Peyer's patch (tissue), 4 donors: ENCODE results near the gene RPL13A. TPM values are rescaled to one million over a fixed set of nuclear protein-coding genes. Genes with fewer than 3 reads are reported as not detected.

Experiments
- DNase-seq, 3 donors: peaks; one replicate each; pipeline ENCODE4 v3.0.0-alpha.2; 2017 to 2019
- H3K27ac ChIP-seq, 4 donors: fragments of 200-600 bp; sonication (generic); one replicate each; pipeline ENCODE4 v1.5.1; 2016 to 2019
- H3K27me3 ChIP-seq, 2 donors: fragments of 200-600 bp; sonication (generic); one replicate each; pipeline ENCODE4 v1.5.1; 2019
- H3K36me3 ChIP-seq, 3 donors: fragments of 200-600 bp; sonication (generic); one replicate each; pipeline ENCODE4 v1.5.1; 2016 to 2019
- H3K4me1 ChIP-seq, 4 donors: fragments of 200-600 bp; sonication (generic); one replicate each; pipeline ENCODE4 v1.5.1; 2016 to 2019
- H3K4me3 ChIP-seq, 4 donors: fragments of 200-600 bp; sonication (generic); 1 replicate in 3 of 4; 2 replicates in 1 of 4; pipeline ENCODE4 v1.5.1; 2016 to 2019; ENCODE audit warnings: mild to moderate bottlenecking in 1 of 4
- H3K9me3 ChIP-seq, 4 donors: fragments of 200-600 bp; sonication (generic); one replicate each; pipeline ENCODE4 v1.5.1; 2016 to 2019; ENCODE audit warnings: mild to moderate bottlenecking in 1 of 4
- POLR2A ChIP-seq, 2 donors: fragments of 450-650 bp; IDR thresholded peaks; one replicate each; pipeline ENCODE4 v1.5.1; 2017; ENCODE audit warnings: antibody characterized with exemption in 2 of 2, mild to moderate bottlenecking in 2 of 2, moderate library complexity in 2 of 2
- total RNA-seq, 4 donors: library from RNA; depleted of rRNA; stranded (reverse); fragments of >200 nt; gene quantifications; one replicate each; pipeline ENCODE4 v1.1.0, GENCODE V29; 2016
- TF ChIP-seq, protein P1 (sequence below), 6 experiments: fragments of 450-650 bp in 4 of 6; fragments of 200-600 bp in 2 of 6; sonication (generic) in 1 of 6; IDR thresholded peaks; one replicate each; pipeline ENCODE4 v1.5.1; 2017 to 2019; ENCODE audit warnings: antibody characterized with exemption in 6 of 6, mild to moderate bottlenecking in 3 of 6, moderate library complexity in 1 of 6

Gene RPL13A
- total RNA-seq, 4 donors from 2014 or later, result 1,523 to 3,539 (median 1,798) TPM

DNA sequence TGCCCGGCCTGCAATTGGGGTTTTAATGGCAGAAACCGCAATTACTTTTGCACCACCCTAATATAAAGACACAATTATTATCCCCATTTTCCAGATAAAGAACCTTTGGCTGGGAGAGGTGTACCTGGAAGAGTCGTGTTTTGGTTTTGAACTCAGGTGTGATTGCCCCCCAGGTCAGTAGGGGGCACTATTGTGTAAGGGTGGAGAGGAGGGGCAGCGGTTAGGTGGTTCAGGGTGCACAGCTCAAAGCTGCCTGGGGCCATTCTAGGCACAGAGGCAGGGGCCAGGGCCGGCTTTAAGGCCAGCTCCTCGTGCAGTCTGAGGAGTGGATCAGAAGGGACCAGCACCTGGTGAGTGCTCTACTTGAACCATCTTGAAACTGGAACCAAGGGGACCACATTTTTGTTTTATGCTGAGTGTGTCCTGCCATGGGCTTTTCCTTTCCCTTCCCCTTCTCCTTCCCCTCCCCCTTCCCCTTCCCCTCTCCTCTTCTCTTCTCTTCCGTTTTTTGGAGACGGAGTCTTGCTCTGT lies 19.2 kb downstream of the RPL13A start:
- Histone ChIP-seq H3K4me3 (no peak overlapping the region), H3K9me3 (no peaks in the 10 kb centered on the region), H3K27ac (no peak overlapping the region), H3K4me1 (peaks cover 0 to 14% (median 1%) of the 10 kb centered on the region in 4 donors), H3K36me3 (no peaks in the 10 kb centered on the region), H3K27me3 (no peaks in the 10 kb centered on the region)
- TF ChIP-seq POLR2A (IDR thresholded peaks at IDR 0.05), result no peak
- TF ChIP-seq, protein P1, sequence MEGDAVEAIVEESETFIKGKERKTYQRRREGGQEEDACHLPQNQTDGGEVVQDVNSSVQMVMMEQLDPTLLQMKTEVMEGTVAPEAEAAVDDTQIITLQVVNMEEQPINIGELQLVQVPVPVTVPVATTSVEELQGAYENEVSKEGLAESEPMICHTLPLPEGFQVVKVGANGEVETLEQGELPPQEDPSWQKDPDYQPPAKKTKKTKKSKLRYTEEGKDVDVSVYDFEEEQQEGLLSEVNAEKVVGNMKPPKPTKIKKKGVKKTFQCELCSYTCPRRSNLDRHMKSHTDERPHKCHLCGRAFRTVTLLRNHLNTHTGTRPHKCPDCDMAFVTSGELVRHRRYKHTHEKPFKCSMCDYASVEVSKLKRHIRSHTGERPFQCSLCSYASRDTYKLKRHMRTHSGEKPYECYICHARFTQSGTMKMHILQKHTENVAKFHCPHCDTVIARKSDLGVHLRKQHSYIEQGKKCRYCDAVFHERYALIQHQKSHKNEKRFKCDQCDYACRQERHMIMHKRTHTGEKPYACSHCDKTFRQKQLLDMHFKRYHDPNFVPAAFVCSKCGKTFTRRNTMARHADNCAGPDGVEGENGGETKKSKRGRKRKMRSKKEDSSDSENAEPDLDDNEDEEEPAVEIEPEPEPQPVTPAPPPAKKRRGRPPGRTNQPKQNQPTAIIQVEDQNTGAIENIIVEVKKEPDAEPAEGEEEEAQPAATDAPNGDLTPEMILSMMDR (IDR thresholded peaks at IDR 0.05), result peak; percentile 88 to 91 (median 89)
- peak; percentile 76 to 90 (median 80) for DNase-seq

DNA sequence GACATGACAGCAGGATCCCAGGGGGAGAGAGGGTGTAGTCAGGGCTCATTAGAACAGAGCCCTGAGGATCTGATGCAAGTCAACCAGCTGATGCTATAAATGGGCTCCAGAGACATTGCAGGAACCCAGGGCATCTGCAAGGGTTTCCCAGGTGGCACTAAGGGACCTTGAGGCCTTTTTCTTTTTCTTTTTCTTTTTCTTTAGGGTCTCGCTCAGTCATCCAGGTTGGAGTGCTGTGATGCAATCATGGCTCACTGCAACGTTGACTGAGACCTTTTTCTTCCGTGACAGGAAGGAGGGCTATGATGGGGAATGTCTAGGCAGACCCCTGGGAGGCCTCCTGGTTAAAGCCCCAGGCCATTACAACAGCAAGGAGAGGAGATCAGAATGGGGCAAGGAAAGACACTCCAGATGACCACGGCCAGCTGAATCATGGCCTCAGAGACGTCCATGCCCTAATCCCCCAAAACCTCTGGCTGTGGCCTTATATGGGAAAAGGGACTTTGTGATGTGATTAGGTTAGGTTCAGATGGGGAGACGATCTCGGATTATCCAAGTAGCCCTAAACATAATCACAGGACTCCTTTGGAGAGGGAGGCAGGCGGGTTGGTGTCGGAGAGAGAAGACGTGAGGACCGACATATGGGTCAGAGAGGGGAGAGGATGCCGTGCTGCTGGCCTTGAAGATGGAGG lies 20.5 kb downstream of the RPL13A start:
- no peaks in the 10 kb centered on the region for H3K36me3 ChIP-seq
- peaks cover 0 to 18% (median 6%) of the 10 kb centered on the region in 4 donors for H3K4me1 ChIP-seq
- DNase-seq, result no peak
- no peaks in the 10 kb centered on the region for H3K27me3 ChIP-seq
- H3K9me3 ChIP-seq, result no peaks in the 10 kb centered on the region
- no peak for TF ChIP-seq POLR2A (IDR thresholded peaks at IDR 0.05)
- H3K4me3 ChIP-seq, result no peak overlapping the region
- no peak overlapping the region for H3K27ac ChIP-seq

DNA sequence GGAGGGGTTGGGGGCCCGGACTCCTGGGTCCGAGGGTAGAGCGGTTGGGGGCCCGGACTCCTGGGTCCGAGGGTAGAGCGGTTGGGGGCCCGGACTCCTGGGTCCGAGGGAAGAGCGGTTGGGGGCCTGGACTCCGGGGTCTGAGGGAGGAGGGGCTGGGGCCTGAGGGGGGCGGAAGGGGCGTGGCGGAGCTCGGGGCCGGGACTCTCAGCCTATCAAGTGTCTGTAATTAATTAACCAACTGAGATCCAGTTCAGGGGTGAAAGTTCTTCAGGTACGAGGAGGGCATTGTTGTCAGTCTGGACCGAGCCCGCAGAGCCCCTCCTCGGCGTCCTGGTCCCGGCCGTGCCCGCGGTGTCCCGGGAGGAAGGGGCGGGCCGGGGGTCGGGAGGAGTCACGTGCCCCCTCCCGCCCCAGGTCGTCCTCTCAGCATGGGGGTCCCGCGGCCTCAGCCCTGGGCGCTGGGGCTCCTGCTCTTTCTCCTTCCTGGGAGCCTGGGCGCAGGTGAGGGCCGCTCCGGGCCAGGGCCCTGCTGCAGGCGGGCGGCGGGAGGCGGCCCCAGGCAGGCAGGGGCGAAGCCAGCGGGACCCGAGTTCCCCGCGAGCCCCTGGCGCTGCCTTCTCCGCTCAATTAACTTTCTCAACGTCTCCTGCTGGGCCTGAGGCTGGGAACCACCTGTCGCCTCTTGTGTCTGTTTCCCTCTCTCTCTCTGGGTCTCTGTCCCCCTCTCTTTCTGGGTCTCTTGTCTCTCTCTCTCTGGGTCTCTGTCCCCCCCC lies 25.8 kb downstream of the RPL13A start:
- H3K36me3 ChIP-seq, result no peaks in the 10 kb centered on the region
- DNase-seq, result peak; percentile 63 to 85 (median 82)
- H3K4me1 ChIP-seq, result peaks cover 0 to 36% (median 8%) of the 10 kb centered on the region in 4 donors
- H3K4me3 ChIP-seq, result peak overlapping the region; percentile 51 to 90 (median 82)
- TF ChIP-seq, protein P1 (IDR thresholded peaks at IDR 0.05), result no peak
- peak; percentile 61 to 87 for TF ChIP-seq POLR2A (IDR thresholded peaks at IDR 0.05)
- H3K9me3 ChIP-seq, result no peaks in the 10 kb centered on the region
- H3K27ac ChIP-seq, result peak overlapping the region; percentile 82 to 94 (median 88)
- no peaks in the 10 kb centered on the region for H3K27me3 ChIP-seq

DNA sequence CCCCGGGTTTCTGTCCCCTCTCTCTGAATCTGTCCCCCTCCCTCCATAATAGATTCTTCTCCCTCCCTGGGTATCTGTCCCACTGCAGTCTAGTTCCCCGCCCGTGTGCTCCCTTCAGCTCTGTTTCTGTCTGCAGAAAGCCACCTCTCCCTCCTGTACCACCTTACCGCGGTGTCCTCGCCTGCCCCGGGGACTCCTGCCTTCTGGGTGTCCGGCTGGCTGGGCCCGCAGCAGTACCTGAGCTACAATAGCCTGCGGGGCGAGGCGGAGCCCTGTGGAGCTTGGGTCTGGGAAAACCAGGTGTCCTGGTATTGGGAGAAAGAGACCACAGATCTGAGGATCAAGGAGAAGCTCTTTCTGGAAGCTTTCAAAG lies 26.3 kb downstream of the RPL13A start:
- Histone ChIP-seq H3K4me3 (peak overlapping the region; percentile 51 to 90 (median 82)), H3K4me1 (peaks cover 0 to 41% (median 8%) of the 10 kb centered on the region in 4 donors), H3K27ac (peak overlapping the region; percentile 82 to 94 (median 88)), H3K9me3 (no peaks in the 10 kb centered on the region), H3K27me3 (no peaks in the 10 kb centered on the region), H3K36me3 (no peaks in the 10 kb centered on the region)
- no peak for TF ChIP-seq POLR2A (IDR thresholded peaks at IDR 0.05)
- TF ChIP-seq, protein P1 (IDR thresholded peaks at IDR 0.05), result no peak
- peak in 1 of 3 donors; percentile 57 for DNase-seq

DNA sequence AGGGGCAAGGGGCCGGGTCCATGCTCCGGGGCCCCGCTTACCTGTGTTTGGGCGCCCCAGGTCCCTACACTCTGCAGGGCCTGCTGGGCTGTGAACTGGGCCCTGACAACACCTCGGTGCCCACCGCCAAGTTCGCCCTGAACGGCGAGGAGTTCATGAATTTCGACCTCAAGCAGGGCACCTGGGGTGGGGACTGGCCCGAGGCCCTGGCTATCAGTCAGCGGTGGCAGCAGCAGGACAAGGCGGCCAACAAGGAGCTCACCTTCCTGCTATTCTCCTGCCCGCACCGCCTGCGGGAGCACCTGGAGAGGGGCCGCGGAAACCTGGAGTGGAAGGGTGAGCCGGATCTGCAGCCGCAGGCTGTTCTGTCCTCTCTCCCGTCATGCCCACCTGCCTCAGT lies 26.7 kb downstream of the RPL13A start:
- peak in 1 of 3 donors; percentile 54 for DNase-seq

More for the DNA sequence above, 26.7 kb downstream of the RPL13A start:
- H3K27me3 ChIP-seq, result no peaks in the 10 kb centered on the region
- peaks cover 0 to 42% (median 8%) of the 10 kb centered on the region in 4 donors for H3K4me1 ChIP-seq
- no peaks in the 10 kb centered on the region for H3K9me3 ChIP-seq
- H3K36me3 ChIP-seq, result no peaks in the 10 kb centered on the region
- peak overlapping the region; percentile 55 to 94 (median 88) for H3K27ac ChIP-seq
- H3K4me3 ChIP-seq, result peak overlapping the region in 3 of 4 donors; percentile 51 to 90 (median 79)
- TF ChIP-seq POLR2A (IDR thresholded peaks at IDR 0.05), result no peak
- TF ChIP-seq, protein P1 (IDR thresholded peaks at IDR 0.05), result no peak
